ENCODE results near the gene SHISA8.

SHISA8 gene

GRCh38 chr22:41916745-41917358, 2.0 kb upstream of the SHISA8 start:
- in situ Hi-C loops (cut with MboI; ENCODE audit: low pct_unique_long_range_greater_than_20kb, low sequenced_read_pairs), result no loop called here
- DNase-seq, result no peak

- no peak for DNase-seq
- in situ Hi-C loops (cut with MboI; ENCODE audit: low pct_unique_long_range_greater_than_20kb, low sequenced_read_pairs), result no loop called here
Measured at GRCh38 chr22:41915786-41916493, 1.1 kb upstream of the SHISA8 start.

GRCh38 chr22:41914611-41915034, 251 bp downstream of the SHISA8 start:
- in situ Hi-C loops (cut with MboI; ENCODE audit: low pct_unique_long_range_greater_than_20kb, low sequenced_read_pairs), result no loop called here
- DNase-seq, result no peak

GRCh38 chr22:41913842-41914534, 886 bp downstream of the SHISA8 start:
- no peak for DNase-seq
- in situ Hi-C loops (cut with MboI; ENCODE audit: low pct_unique_long_range_greater_than_20kb, low sequenced_read_pairs), result no loop called here

- in situ Hi-C loops (cut with MboI; ENCODE audit: low pct_unique_long_range_greater_than_20kb, low sequenced_read_pairs), result no loop called here
- no peak for DNase-seq
Measured at GRCh38 chr22:41913040-41913719, 1.7 kb downstream of the SHISA8 start.

- in situ Hi-C loops (cut with MboI; ENCODE audit: low pct_unique_long_range_greater_than_20kb, low sequenced_read_pairs), result no loop called here
- DNase-seq, result no peak
Measured at GRCh38 chr22:41912338-41913039, 2.4 kb downstream of the SHISA8 start.

- no peak for DNase-seq
- in situ Hi-C loops (cut with MboI; ENCODE audit: low pct_unique_long_range_greater_than_20kb, low sequenced_read_pairs), result no loop called here
Measured at GRCh38 chr22:41911001-41911611, 3.8 kb downstream of the SHISA8 start.

GRCh38 chr22:41910050-41911000, 4.5 kb downstream of the SHISA8 start:
- in situ Hi-C loops (cut with MboI; ENCODE audit: low pct_unique_long_range_greater_than_20kb, low sequenced_read_pairs), result no loop called here
- DNase-seq, result no peak

- no peak for DNase-seq
- in situ Hi-C loops (cut with MboI; ENCODE audit: low pct_unique_long_range_greater_than_20kb, low sequenced_read_pairs), result no loop called here
Measured at GRCh38 chr22:41909310-41910049, 5.4 kb downstream of the SHISA8 start.

- in situ Hi-C loops (cut with MboI; ENCODE audit: low pct_unique_long_range_greater_than_20kb, low sequenced_read_pairs), result no loop called here
Measured at GRCh38 chr22:41908411-41909309, 6.2 kb downstream of the SHISA8 start.

GRCh38 chr22:41907436-41908401, 7.2 kb downstream of the SHISA8 start:
- no peak for DNase-seq
- in situ Hi-C loops (cut with MboI; ENCODE audit: low pct_unique_long_range_greater_than_20kb, low sequenced_read_pairs), result no loop called here

More at GRCh38 chr22:41908411-41909309, 6.2 kb downstream of the SHISA8 start:
- DNase-seq, result no peak

GRCh38 chr22:41906822-41907221, 8.1 kb downstream of the SHISA8 start:
- in situ Hi-C loops (cut with MboI; ENCODE audit: low pct_unique_long_range_greater_than_20kb, low sequenced_read_pairs), result no loop called here
- DNase-seq, result no peak

- no peak for DNase-seq
- in situ Hi-C loops (cut with MboI; ENCODE audit: low pct_unique_long_range_greater_than_20kb, low sequenced_read_pairs), result no loop called here
Measured at GRCh38 chr22:41905411-41906202, 9.3 kb downstream of the SHISA8 start.
